Muscle of back (tissue), 11 donors: Measurements from ENCODE around the gene GDAP1L1. TPM values are rescaled to one million over a fixed set of nuclear protein-coding genes. Genes with fewer than 3 reads are reported as not detected.
"Not testable (repeated sequence)": the region's sequence is repeated elsewhere in the genome, so short reads cannot be mapped to it uniquely, and the experiment has no call there.

Experiments
- DNase-seq, 3 donors: peaks; one replicate each; pipeline versions ENCODE4 v3.0.0 to v3.0.0-alpha.2; 2013
- polyA plus RNA-seq, 10 donors: library from polyadenylated mRNA; unstranded; fragments of 120-200 nt; gene quantifications; one replicate each; pipeline ENCODE4 v1.2.1, GENCODE V29; 2013; ENCODE audit not compliant: insufficient read length in 10 of 10

The GDAP1L1 gene
- polyA plus RNA-seq, 10 donors, result 0.05 to 0.80 (median 0.23) TPM; not detected in 5

DNA sequence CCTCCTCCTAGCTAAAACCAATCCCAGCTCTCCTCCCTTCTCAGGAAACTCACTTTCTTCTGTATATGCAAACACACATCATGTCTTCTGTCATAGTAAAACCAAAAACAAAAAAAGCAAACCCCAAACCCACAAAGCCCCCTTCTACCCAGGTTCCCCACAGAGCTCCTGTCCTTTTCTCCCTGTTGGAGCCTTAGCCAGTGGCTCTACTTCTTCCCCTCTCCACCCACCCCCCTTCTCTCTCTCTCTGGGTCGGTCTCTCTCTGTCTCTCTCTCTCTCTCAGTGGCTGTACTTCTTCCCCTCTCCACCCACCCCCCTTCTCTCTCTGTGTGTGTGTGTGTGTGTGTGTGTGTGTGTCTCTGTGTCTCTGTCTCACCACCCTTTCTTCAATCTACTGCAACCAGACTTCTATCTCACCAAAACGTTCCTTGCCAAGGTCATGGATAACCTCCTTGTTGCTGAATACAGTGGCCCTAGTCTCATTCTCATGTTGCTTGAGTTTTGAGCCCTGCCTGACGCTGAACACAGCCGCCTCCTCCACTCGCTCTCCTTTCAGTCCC is 27.9 kb upstream of the GDAP1L1 start:
- no peak for DNase-seq

DNA sequence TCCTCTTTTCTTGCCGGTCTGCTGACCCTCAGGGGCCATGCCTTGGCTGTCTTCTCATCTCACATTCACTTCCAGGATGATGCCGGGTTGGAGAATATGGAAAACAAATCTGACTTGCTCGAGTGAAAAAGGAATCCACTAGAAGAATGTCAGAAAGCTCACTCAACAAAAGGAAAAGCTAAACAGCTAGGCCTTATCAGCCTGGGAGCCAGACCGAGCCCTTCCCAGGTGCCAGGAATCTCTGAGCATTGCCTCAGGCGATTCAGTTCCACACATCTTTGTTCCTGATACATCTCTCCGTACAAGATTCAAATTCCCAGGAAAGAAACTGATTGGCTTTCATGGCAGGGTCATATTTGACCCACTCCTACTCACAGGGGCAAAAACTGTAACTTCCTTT is 27.3 kb upstream of the GDAP1L1 start:
- no peak for DNase-seq

DNA sequence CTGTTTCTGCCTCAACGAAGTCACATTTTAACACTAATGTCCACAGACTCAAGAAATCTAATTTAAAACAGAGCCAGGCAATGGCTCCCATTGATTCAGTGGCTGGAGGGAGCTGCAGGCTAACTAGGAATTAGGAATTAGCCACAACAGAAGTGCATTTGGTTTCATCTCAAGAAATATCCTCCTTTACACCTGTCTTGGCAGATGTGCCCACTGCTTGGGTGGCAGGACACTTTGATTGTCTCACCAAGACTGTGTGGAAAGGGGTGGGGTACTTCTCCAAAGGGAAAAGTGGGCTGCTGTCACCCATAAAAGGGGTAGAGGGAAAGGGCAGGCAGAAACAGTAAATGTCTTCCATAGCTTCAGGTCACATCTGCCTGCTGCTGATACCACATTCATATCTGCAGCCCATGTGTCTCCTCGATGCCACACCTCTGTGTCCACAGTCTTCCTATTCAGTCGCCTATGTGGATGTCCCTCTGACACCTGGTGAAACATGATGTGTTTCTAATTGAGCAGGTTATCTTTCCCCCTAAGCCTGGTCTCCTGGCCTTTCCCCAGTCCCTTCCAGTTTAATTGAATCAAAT is 25.6 kb upstream of the GDAP1L1 start:
- DNase-seq, result no peak

DNA sequence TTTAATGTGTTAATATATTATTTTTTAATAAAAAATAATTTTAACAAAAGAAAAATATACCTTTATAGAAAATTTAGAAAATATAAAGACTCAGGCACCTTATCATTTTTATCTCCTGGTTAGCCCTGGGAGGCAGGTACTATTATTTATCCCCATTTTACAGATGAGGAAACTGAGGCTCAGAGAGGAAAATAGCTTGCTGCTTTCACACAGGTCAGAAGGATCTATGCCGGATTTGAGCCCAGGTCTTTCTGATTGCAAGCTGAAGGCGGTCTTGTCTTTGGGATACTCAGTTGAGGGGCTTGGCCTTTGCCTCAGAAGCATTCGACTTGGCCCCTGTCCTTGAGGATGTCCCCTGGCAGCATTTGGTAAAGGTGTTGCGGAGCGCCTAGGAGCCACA is 25.1 kb upstream of the GDAP1L1 start:
- no peak for DNase-seq

DNA sequence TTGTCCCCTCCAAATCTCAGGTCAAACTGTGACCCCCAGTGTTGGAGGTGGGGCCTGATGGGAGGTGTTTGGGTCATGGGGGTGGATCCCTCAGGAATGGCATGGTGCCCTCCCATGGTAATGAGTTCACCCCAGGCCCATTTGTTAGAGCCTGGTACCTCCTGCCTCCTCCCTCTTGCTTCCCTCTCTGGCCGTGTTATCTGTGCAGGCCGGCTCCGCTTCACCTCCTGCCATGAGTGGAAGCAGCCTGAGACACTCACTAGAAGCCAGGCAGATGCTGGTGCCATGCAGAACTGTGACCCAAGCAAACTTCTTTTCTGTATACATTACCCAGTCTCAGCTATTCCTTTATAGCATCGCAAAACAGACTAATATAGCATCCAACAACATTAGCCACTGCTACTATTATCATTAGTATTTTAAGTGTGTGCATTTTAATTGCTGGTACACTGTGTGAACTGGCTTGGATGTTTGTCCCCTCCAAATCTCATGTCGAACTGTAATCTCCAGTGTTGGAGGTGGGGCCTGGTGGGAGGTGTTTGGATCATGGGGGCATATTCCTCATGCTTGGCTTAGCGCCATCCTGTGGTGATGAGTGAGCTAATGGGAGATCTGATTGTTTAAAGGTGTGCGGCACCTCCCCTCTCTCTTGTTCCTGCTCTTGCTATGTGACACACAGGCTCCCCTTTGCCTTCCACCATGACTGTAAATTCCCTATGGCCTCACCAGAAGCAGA is 24.3 kb upstream of the GDAP1L1 start:
- DNase-seq, result no peak

DNA sequence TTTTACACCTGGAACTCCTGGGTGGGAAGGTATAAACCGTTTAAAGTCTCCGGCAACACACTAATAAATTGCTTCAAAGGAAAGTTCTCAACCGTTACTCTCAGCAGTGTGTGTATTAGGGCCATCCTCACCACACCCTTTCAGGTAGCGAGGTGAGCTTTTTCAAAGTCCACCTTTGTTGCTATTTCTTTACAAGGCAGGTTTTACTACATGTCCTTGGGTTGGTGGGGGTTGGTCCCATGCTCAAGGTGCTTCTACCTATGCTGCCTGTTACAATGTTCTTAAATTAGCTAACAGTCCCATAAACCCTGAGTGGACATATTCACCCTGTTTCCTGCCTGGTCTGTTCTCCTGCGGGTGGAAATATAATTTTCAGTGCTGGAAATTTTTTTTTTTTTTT is 23.4 kb upstream of the GDAP1L1 start:
- DNase-seq, result no peak

DNA sequence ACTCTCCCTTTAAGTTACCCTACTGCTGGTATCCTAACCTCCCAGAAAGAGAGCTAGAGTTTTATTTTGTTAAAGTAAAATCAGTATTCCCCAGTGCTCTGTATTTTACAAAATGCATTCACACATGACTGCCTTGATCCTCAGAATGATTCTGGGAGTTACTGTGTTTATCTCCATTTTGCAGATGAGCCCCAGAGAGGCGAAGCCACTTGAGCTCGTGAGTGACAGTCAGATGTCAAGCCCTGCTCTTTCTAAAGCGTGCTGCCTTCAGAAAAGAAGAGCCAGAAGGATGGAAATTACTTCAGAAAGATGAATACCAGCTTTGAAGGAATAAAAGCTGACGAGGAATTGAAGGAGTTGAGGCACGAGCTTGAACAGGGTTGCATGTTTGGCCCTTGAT is 22.5 kb upstream of the GDAP1L1 start:
- DNase-seq, result no peak

DNA sequence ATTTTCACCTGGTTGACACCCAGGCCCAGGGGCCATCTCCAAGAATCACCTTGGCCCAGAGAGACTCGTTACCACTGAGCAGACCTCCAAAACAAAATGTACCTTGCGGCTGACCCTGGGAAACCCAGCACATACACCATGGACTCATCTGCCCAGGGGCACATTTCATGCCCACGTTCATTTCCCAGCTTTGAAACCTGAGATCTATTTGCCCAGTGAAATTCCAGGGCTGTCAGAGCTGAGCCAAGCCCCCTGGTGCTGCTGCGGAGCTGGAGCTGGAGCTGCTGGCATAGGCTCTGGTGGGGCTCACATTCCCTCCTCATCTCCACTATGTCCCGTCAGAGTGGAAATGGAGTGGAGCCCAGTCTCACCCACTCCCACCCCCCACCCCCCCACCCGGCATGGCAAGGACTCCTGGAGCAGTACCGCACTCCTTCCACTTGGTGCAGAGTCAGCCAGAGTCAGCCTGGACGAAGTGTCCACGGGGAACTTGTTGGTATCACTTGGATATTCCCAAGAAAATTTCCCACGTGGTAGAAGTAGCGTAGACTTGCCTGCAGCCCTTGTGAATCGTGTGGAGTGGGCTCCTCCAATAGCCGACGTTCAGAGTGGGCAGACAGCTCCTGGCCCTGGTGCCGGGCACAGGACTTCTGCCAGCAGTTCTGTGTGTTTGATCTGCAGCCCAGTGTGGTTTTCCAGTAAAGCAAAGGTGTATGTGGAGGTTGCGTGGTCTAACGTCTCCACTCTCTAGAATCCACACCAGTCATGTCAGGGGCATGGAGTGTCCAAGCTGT is 18.4 kb upstream of the GDAP1L1 start:
- DNase-seq, result no peak

DNA sequence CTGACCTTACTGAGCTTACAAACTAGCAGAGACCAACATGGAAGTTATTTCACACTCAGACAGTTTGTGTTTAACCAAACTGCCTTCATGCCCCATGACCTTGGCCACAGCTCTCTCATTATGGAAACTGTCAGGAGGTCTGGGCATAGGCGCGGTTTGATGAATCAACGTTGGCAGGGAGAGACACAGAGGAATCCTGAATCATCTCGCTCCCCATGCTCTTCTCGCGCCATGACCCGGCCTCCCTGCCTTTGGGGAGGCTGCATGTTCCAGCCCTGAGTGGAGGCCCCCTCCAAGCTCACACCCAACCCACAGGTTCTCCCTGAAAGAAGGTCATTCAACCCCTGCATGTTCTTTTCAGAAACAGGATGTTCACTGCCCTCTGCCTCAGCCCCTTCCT is 15.9 kb upstream of the GDAP1L1 start:
- DNase-seq, result no peak

DNA sequence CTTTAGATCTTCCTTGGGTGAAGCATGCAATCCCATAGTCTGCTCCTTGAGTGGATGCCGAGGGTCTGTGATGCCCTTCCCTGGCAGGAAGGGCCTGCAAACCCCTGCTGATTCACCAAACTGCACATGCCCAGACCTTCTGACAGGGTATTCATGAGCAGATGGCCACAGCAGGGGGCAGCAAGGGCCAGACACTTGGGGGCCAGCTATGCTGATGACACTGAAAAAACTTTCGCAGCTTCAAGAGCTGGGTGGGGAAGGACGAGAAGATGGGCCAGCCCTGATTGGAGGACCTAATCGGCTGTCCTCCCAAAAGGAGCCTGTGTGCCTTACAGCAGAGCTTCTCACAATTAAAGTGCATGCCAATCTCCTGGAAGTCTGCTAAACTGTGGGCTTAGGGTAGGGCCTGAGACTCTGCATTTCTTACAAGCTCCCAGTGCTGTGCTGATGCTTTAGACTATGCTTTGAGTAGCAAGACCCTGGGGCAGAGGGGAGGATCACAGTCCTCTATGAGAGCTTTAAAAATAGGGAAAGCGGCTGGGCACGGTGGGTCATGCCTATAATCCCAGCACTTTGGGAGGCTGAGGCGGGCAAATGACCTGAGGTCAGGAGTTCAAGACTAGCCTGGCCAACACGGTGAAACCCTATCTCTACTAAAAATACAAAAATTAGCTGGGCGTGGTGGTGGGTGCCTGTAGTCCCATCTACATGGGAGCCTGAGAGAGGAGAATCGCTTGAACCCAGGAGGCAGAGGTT is 15.2 kb upstream of the GDAP1L1 start:
- DNase-seq, result no peak

DNA sequence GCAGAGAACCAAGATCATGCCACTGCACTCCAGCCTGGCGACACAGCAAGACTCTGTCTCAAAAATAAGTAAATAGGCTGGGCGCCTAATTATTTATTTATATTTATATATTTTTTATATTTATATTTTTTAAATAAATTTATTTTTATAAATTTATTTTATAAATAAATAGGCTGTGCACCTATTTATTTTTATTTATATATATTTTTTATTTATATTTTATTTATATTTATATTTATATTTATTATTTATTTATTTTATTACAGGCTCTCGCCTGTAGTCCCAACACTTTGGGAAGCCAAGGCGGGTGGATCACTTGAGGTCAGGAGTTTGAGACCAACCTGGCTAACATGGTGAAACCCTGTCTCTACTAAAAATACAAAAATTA is 14.6 kb upstream of the GDAP1L1 start:
- DNase-seq, result not testable (repeated sequence)

DNA sequence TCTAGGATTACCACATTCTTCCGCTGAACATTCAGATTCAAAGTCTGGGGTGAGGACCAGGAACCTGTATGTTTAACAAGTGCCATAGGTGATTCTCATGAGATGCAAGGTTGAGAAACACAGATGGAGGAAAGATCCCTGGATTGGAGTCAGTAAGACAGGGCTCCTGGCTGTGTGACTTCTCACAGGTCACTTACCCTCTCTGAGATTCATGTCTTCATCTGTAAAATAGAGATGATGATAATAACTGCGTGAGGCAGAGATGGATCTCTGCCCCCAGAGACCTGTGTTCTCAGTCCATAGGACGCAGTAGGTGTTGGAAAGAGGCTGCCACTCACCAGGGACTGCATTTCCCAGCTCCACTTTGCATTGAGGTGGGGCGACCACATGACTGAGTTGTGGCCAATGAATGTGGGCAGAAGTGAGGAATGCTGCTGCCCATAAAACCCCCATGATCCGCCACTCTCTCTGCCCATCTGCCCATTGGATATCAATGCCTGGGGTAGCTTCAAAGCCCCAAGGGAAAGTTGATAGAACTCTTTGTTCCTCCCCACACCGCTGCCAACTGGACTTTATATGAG is 13.6 kb upstream of the GDAP1L1 start:
- no peak for DNase-seq

DNA sequence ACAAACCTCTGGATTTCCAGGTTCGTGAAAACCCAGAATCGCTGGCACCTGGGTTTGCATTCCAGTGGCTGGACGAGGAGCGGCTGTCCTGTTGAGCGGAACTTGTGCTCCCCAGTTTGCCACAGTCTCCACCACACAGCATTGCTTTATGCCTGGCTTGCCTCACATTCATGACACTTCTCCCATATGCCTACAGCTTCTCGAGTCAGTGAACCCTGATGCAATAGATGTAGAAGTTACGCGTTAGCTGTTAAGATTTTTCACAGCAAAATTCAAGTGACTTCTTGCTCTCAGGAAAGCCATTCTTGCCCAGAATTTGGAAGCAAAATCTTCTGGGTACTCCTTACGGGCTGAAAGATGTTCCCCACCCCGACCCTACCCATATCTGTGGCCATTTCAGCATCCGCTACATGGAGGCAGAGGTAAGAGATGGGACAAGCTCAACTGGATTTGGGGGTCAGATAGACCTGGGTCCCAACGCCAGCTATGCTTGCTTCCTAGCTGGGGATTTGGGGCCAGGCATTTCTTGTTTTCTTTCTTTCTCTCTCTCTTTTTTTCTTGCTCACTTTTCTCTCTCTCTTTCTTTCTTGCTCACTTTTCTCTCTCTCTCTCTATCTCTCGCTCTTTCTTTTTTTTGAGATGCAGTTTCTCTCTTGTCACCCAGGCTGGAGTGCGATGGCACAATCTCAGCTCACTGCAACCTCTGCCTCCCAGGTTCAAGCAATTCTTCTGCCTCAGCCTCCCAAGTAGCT is 12.4 kb upstream of the GDAP1L1 start:
- DNase-seq, result no peak

DNA sequence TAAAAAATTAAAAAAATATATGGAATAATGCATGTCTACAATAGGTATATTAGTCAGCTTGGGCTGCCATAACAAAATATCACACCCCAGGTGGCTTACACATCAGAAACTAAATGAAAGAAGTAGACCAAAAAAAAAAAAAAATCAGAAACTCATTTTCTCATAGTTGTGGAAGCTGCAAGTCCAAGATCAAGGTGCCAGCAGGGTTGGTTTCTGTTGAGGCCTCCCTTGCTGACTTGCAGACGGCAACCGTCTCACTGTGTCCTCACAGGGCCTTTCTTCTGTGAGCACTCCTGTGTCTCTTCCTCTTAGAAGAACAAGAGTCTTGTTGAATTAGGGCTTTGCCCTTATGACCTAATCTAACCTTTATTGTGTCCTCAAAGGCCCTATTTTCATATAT is 11.4 kb upstream of the GDAP1L1 start:
- no peak for DNase-seq

DNA sequence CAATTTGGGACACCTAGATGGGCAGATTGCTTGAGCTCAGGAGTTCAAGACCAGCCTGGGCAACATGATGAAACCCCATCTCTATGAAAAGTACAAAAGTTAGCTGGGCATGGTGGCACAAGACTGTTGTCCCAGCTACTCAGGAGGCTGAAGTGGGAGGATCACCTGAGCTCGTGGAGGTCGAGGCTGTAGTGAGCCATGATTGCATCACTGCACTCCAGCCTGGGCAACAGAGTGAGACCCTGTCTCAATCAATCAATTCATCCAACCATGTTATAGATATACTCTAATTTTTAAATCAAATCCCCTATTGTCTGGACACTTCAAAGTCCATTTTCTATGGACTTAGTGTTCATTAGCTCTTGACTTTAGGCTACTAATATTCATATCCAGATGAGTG is 10.3 kb upstream of the GDAP1L1 start:
- DNase-seq, result not testable (repeated sequence)

DNA sequence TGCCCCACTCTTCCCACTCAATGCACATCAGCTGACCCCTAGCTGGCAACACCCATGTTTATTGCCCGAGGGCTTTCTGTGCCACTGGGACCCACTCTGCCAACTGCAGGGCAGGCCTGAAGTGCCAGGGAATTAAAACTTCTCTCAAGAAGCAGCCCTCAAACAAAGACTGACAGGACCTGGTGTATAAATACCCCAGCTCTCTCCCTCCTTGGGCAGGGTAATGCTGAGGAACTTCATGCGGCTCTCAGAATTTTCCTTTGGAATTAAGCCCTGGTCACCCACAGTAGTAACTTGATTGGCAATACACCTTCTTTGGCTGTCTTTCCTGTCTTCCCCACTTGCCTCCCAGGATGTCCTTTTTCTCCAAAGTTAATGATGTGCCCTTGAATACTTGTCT is 5.3 kb upstream of the GDAP1L1 start:
- DNase-seq, result no peak

DNA sequence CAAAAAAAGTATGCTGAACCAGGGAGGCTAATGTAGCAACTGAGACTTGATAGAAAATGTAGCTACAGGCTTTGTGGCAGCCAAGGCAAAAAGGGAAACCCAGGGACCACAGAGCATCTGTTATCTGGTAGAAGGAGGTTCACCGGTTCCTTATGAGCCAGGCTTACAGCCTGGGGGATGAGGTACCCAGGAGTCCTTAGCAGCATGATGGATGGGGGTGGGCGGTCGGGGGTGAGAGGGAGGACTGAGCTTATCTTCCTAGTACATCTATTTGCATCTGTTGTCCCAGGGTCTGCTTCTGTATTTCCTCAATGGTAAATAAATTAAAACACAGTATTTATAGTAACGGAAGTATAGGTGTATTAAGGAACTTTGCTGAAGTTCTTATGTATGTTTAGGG is 1.1 kb upstream of the GDAP1L1 start:
- no peak for DNase-seq

DNA sequence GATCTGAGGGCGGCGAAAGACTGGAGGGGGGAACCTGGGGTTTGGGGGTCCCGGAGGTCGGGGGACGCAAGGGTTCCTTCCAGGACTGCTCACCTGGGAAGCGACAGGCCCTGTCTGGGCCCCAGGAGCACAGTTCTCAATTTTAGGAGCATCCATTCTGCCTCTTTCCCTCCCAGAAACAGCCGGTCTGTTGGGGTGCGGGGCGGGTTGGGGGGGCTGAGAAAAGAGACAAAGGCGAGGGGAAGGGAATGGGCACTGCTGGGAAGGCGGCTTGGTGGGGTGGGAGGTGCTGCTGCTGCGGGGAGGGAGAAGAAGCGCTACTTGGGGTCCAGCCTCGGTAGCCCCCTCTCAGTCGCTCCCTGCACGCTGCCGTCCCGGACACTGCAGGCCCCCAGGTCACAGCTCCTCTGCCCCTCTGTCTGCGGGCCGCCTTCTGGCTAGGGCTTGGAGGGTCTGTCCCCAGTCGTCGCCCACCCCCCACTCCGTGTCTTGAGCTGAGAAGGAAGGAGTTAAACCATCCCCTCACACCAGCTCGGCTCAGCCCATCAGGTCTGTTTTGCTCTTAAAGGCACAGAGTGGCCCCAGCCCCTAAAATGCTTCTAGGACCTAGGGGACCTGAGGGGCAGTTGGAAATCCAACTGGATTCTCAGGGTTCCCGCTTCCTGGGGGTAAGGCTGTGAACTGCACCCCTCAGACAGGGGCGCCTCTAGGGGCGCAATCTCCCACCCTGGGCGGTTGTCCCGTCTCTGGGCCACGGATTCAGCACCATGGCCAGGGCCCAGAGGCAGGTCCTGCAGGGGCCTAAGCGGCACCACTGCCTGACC is 690 bp downstream of the GDAP1L1 start:
- DNase-seq, result peak; percentile 17 to 61 (median 47)

DNA sequence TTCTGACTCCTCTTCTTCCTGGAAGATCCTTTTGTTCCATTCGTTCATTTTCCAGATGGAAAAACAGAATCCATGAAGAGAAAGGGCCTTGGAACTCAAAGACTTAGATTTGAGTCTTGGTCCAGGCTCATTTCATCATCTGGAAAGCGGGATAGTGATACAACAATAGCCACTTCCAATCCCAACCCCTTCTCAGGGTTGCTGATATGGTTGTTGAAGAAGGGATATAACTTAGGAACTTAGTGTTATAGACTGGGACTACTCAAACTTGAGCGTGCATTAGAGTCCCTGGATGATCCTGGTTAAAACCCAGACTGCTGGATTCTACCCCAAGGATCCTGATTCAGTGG is 1.3 kb downstream of the GDAP1L1 start:
- no peak for DNase-seq

DNA sequence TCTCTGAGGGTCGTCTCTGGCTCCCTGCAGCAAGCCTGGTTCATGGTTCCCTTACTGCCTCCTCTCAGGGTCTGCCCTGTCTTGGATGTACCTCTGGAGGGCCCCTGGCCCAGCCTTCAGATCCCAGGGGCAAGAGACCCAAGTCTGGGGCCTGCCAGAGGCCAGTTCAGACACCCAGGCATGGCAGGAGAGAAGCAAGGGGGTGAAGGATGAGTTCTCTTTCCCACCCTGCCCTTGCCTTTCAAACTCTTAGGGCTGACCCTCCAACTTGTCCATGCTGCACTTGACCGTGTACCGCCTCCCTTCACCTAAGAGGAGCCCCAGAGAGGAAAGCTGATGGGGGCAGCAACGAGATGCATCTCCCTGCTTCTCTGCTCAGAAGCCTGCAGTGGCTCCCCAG is 4.2 kb downstream of the GDAP1L1 start:
- DNase-seq, result no peak
